Natural killer cell treated with Interleukin-12 subunit alpha and Interleukin-12 subunit beta and Interleukin-15 and Interleukin-18, amount 100 ng/mL, for 72 hours (primary cell): ENCODE data around the gene KIAA1210. TPM values are rescaled to one million over a fixed set of nuclear protein-coding genes. Genes with fewer than 3 reads are reported as not detected.

Experiments used
- ATAC-seq, 2 donors: fragments of 150-1000 bp; cut with Tn5 transposase in 1 of 2; sonication (Bioruptor Pico), chemical (Tn5 transposase) in 1 of 2; 2 replicates each; pipeline ENCODE4 v1.10.0; 2021
- DNase-seq: peaks from one replicate; pipeline ENCODE4 v3.0.0; 2022; ENCODE audit warnings: low spot score
- H3K27ac Mint-ChIP-seq, 2 donors: 1 replicate in 1 of 2; 2 replicates in 1 of 2; pipeline ENCODE4 v1.8.0; 2022; ENCODE audit warnings: mixed read lengths in 2 of 2, mild to moderate bottlenecking in 1 of 2, moderate library complexity in 1 of 2
- H3K27me3 Mint-ChIP-seq, 2 donors: 1 replicate in 1 of 2; 2 replicates in 1 of 2; pipeline ENCODE4 v1.8.0; 2022; ENCODE audit warnings: mixed read lengths in 2 of 2
- H3K36me3 Mint-ChIP-seq: one replicate; pipeline ENCODE4 v1.8.0; 2022; ENCODE audit warnings: mixed read lengths
- H3K4me1 Mint-ChIP-seq, 2 donors: 1 replicate in 1 of 2; 2 replicates in 1 of 2; pipeline ENCODE4 v1.8.0; 2022; ENCODE audit warnings: low read depth in 2 of 2, mixed read lengths in 2 of 2, mild to moderate bottlenecking in 1 of 2
- H3K4me3 Mint-ChIP-seq: one replicate; pipeline ENCODE4 v1.8.0; 2022; ENCODE audit warnings: mixed read lengths
- H3K9me3 Mint-ChIP-seq: 2 replicates; pipeline ENCODE4 v1.8.0; 2022; ENCODE audit warnings: mixed read lengths
- total RNA-seq, 2 donors: library from RNA; stranded (reverse); gene quantifications; one replicate each; pipeline ENCODE4 v1.2.3, GENCODE V29; 2022

The KIAA1210 gene
- total RNA-seq, 2 donors from 2014 or later: not detected

DNA sequence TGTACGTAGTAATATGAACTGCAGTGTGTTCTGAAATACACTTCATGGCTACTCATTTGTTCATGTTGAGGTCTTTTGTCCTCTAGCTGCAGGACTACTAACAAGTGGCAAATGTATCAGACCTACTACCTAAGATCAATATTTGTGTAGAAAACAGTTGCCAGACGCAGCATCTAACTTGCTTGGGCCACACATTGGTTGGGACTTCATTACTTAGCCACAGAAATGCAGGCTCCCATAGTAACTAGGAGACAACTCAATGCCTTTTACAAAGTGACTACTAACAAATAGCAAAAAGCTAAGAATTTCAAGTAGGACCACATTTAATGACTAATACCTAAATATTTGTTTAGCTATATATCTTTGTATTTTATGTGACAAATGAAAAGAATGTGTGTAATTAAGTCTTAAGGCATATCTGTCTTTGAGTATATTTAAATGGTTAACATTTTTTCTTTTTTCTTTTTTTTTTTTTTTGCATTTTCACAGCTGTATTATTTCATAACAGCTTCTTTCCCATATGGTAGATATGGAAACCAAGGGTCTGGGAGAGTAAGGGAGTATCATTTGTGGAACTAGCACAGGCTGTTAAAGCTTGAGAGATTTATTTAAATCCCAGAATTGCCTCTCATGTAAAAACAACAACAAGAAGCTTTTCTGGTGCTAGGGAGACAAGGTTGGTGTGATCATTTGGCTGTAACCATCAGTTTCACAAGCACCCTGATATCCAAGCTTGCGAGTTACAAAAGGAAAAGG is 52.2 kb downstream of the KIAA1210 start:
- no peaks in the 10 kb centered on the region for H3K9me3 Mint-ChIP-seq
- no peak overlapping the region for H3K4me3 Mint-ChIP-seq
- DNase-seq (no peak), ATAC-seq (no peak)
- H3K27me3 Mint-ChIP-seq: peaks cover 0 to 12% of the 10 kb centered on the region in 2 donors
- H3K36me3 Mint-ChIP-seq: no peaks in the 10 kb centered on the region
- H3K4me1 Mint-ChIP-seq: no peaks in the 10 kb centered on the region
- no peak overlapping the region for H3K27ac Mint-ChIP-seq

GRCh38 chrX:119073911-119074310 is 53.7 kb downstream of the KIAA1210 start:
- peaks cover 0 to 8% of the 10 kb centered on the region in 2 donors for H3K27me3 Mint-ChIP-seq
- H3K36me3 Mint-ChIP-seq: no peaks in the 10 kb centered on the region
- H3K9me3 Mint-ChIP-seq: no peaks in the 10 kb centered on the region
- no peak overlapping the region for H3K27ac Mint-ChIP-seq
- no peak overlapping the region for H3K4me3 Mint-ChIP-seq
- no peaks in the 10 kb centered on the region for H3K4me1 Mint-ChIP-seq
- ATAC-seq: no peak
- no peak for DNase-seq

- Mint-ChIP-seq H3K27ac (no peak overlapping the region), H3K27me3 (peaks cover 0 to 8% of the 10 kb centered on the region in 2 donors), H3K4me3 (no peak overlapping the region), H3K36me3 (no peaks in the 10 kb centered on the region), H3K9me3 (no peaks in the 10 kb centered on the region), H3K4me1 (no peaks in the 10 kb centered on the region)
- ATAC-seq: no peak
- DNase-seq: no peak
These were observed 54.3 kb downstream of the KIAA1210 start for GRCh38 chrX:119073200-119073905.

GRCh38 chrX:119072744-119073143 is 54.9 kb downstream of the KIAA1210 start, which contains the start of gene CT47C1:
Gene CT47C1, plus strand, starts transcription at chrX:119072993. Its CDS starts 233 bp downstream, at chrX:119073226.
- Mint-ChIP-seq H3K4me3 (no peak within 1 kb of the TSS), H3K36me3 (no peaks in the 10 kb centered on the region), H3K27ac (no peak within 1 kb of the TSS), H3K4me1 (no peaks in the 10 kb centered on the region), H3K9me3 (no peaks in the 10 kb centered on the region), H3K27me3 (peaks cover 0 to 8% of the 10 kb centered on the region in 2 donors)
- no peak for DNase-seq
- no peak for ATAC-seq

DNA sequence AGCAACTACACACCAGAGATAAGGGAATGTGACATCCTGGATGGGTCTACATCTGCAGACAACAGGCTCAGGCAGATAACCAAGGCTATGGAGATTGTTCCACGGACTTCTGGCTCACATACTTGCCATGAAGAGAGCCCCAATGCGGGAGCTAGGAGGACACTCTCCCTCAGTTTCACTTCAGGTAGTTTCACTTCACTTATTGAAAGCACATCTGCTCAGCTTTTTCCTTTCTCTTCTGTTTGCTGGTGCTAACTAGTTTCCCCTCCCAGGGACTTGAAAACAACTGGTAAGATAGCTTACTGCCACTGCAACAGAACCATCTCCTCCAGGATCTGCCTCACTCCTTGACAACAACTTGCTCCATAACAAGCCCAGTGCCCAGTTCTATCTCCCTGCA is 56.2 kb downstream of the KIAA1210 start:
- ATAC-seq: peak in 1 of 2 donors; percentile 22
- no peaks in the 10 kb centered on the region for H3K36me3 Mint-ChIP-seq
- peaks cover 0 to 8% of the 10 kb centered on the region in 2 donors for H3K27me3 Mint-ChIP-seq
- no peaks in the 10 kb centered on the region for H3K9me3 Mint-ChIP-seq
- H3K4me1 Mint-ChIP-seq: no peaks in the 10 kb centered on the region
- no peak overlapping the region for H3K27ac Mint-ChIP-seq
- DNase-seq: no peak
- no peak overlapping the region for H3K4me3 Mint-ChIP-seq

GRCh38 chrX:119069762-119070161 is 57.9 kb downstream of the KIAA1210 start:
- Mint-ChIP-seq H3K27ac (no peak overlapping the region), H3K36me3 (no peaks in the 10 kb centered on the region), H3K4me3 (no peak overlapping the region), H3K27me3 (peaks cover 0 to 7% of the 10 kb centered on the region in 2 donors), H3K4me1 (no peaks in the 10 kb centered on the region), H3K9me3 (no peaks in the 10 kb centered on the region)
- no peak for DNase-seq
- ATAC-seq: no peak

GRCh38 chrX:119069128-119069527 is 58.5 kb downstream of the KIAA1210 start:
- H3K4me3 Mint-ChIP-seq: no peak overlapping the region
- H3K27me3 Mint-ChIP-seq: peaks cover 0 to 6% of the 10 kb centered on the region in 2 donors
- no peaks in the 10 kb centered on the region for H3K4me1 Mint-ChIP-seq
- no peak overlapping the region for H3K27ac Mint-ChIP-seq
- no peaks in the 10 kb centered on the region for H3K36me3 Mint-ChIP-seq
- ATAC-seq (no peak), DNase-seq (no peak)
- no peaks in the 10 kb centered on the region for H3K9me3 Mint-ChIP-seq

GRCh38 chrX:119067023-119067739 is 60.4 kb downstream of the KIAA1210 start:
- no peaks in the 10 kb centered on the region for H3K9me3 Mint-ChIP-seq
- ATAC-seq (no peak), DNase-seq (no peak)
- no peaks in the 10 kb centered on the region for H3K36me3 Mint-ChIP-seq
- no peaks in the 10 kb centered on the region for H3K4me1 Mint-ChIP-seq
- H3K27ac Mint-ChIP-seq: no peak overlapping the region
- H3K27me3 Mint-ChIP-seq: peaks cover 7 to 13% of the 10 kb centered on the region in 2 donors
- no peak overlapping the region for H3K4me3 Mint-ChIP-seq

DNA sequence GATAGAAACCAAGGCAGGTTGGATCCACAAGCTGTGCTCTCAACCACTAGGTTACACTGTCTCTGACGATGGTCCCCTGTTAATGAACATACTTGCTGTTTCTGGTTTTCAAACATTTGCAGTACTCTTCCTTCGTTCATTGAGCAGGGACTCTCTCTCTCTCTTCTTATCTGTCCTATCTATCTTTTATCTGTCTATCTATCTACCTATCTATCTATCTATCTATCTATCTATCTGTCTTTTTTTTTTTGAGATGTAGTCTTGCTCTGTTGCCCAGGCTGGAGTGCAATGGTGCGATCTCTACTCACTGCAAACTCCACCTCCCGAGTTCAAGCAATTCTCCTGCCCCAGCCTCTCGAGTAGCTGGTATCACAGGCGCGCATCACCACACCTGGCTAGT is 64.2 kb downstream of the KIAA1210 start:
- ATAC-seq (peak in 1 of 2 donors; percentile 45), DNase-seq (no peak)
- Mint-ChIP-seq H3K27ac (no peak overlapping the region), H3K4me3 (no peak overlapping the region), H3K4me1 (no peaks in the 10 kb centered on the region), H3K9me3 (no peaks in the 10 kb centered on the region), H3K27me3 (peaks cover 20 to 22% of the 10 kb centered on the region in 2 donors), H3K36me3 (no peaks in the 10 kb centered on the region)

DNA sequence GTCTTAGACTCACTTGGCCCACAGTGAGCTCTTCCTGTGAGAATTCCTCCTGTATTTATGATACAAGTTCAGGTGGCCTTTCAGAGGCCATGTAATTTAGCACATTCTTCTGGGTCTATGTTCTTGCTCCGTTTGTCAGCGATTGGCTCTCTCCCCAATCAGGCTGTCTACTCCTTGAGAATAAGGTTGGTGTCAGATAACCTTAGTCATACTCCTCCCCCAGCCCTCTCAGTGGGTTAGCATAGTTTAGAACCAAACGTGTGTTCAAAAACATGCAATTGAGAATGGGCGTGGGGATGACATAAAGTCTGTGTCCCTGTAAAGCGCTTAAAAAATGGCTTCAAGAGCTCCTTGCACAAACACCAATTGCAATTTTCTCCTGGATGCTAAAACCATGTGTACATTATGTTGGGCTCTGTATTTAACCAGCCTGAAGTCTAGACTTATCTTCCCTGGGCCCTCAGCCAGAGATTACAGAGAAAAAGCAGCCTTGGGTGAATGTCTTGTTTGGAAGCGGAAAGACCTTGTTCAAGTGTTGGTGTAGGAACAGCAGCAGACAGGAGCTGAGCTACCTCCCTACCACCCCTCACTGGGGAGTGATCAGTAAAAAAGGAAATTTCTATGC is 64.8 kb downstream of the KIAA1210 start:
- no peaks in the 10 kb centered on the region for H3K9me3 Mint-ChIP-seq
- no peak overlapping the region for H3K27ac Mint-ChIP-seq
- no peaks in the 10 kb centered on the region for H3K4me1 Mint-ChIP-seq
- ATAC-seq (peak in 1 of 2 donors; percentile 15), DNase-seq (no peak)
- no peak overlapping the region for H3K4me3 Mint-ChIP-seq
- peaks cover 20 to 22% of the 10 kb centered on the region in 2 donors for H3K27me3 Mint-ChIP-seq
- H3K36me3 Mint-ChIP-seq: no peaks in the 10 kb centered on the region

- no peaks in the 10 kb centered on the region for H3K36me3 Mint-ChIP-seq
These were observed 71.9 kb downstream of the KIAA1210 start for GRCh38 chrX:119055687-119056086.

GRCh38 chrX:119045884-119046283 is 81.7 kb downstream of the KIAA1210 start:
- Mint-ChIP-seq H3K27me3 (peaks cover 31% of the 10 kb centered on the region in 2 donors), H3K27ac (no peak overlapping the region), H3K4me1 (no peaks in the 10 kb centered on the region), H3K9me3 (no peaks in the 10 kb centered on the region), H3K36me3 (no peaks in the 10 kb centered on the region), H3K4me3 (no peak overlapping the region)
- ATAC-seq (no peak), DNase-seq (no peak)

More at GRCh38 chrX:119055687-119056086, 71.9 kb downstream of the KIAA1210 start:
- Mint-ChIP-seq H3K27me3 (peaks cover 10 to 15% of the 10 kb centered on the region in 2 donors), H3K27ac (no peak overlapping the region), H3K9me3 (no peaks in the 10 kb centered on the region), H3K4me3 (no peak overlapping the region), H3K4me1 (no peaks in the 10 kb centered on the region)
- DNase-seq: no peak
- ATAC-seq: no peak

GRCh38 chrX:119042996-119043395 is 84.6 kb downstream of the KIAA1210 start:
- H3K4me1 Mint-ChIP-seq: no peaks in the 10 kb centered on the region
- no peak for DNase-seq
- ATAC-seq: no peak
- H3K27me3 Mint-ChIP-seq: peaks cover 13 to 14% of the 10 kb centered on the region in 2 donors
- no peaks in the 10 kb centered on the region for H3K36me3 Mint-ChIP-seq
- no peaks in the 10 kb centered on the region for H3K9me3 Mint-ChIP-seq
- no peak overlapping the region for H3K27ac Mint-ChIP-seq
- no peak overlapping the region for H3K4me3 Mint-ChIP-seq
